GM21576 (cell line): ENCODE data around the gene KRTAP23-1.

Experiments used
- ATAC-seq: cut with Tn5 transposase; IDR thresholded peaks from one replicate; pipeline ENCODE4 v1.9.1; 2021; ENCODE audit warnings: mild to moderate bottlenecking, moderate library complexity; ENCODE audit not compliant: unreplicated experiment

KRTAP23-1 gene

DNA sequence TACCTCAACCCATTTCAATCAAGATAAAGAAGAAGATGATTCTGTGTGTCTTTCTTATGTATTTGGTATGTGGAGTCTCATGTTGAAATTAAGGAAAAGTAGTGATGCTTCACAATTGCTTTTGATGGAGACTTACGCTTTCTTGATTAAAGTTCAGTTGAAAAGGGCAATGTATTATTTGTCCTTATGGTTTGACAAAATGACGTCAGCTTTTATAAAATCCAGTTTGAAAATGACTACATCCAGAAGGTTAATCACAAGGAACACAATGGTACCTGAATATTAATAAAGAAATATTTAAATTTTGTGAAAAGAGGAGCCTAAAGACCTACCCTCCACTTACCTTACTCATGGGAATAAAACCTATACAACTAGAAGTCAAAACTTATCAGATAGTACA lies 32.7 kb downstream of the KRTAP23-1 start:
- no peak for ATAC-seq

DNA sequence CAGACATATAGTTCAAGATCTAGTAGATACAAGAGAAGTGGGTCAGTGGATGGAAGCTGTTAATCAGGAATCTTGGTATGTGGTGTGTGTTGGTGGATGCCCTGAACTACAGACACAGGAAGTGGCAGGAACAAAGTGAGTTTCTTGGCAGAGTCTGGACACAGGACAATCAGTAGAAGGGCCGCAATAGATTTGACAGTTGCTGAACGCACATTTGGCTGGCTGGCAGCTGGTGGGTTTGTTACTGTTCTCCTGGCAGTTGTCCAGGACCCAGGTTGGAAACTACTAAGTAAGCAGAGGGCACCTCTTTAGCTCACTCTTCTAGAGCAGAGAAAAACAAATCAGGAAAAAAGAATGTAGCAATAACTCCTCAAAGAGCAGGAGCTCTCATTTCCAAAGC lies 41.5 kb downstream of the KRTAP23-1 start:
- no peak for ATAC-seq

DNA sequence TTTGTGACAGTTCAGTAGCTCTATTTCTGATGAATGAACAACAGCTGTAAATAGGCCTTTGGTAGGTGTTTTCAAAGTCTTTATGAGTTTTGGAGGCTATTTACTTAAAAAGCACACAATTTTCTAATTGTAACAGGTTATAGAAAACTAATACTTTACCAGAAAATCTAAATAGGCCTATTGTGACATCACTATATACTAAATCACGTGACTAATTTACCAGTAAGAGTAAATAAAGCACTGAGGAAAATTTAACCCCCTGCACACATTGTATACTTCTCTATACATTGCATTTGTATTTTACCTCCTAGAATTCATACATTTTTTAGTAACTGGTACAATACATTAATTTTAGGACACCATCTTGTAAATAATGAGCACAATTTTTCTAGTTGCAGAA lies 43.3 kb downstream of the KRTAP23-1 start:
- no peak for ATAC-seq
